Colonic mucosa (tissue), 4 donors: ENCODE results near the gene GFRA3. TPM values are rescaled to one million over a fixed set of nuclear protein-coding genes. Genes with fewer than 3 reads are reported as not detected.

ENCODE experiments used
- DNase-seq: peaks from one replicate; pipeline ENCODE4 v3.0.0-alpha.2; 2020
- H3K27ac ChIP-seq: fragments of 200-600 bp; one replicate; pipeline ENCODE4 v1.8.0; 2021
- H3K27me3 ChIP-seq: fragments of 200-600 bp; one replicate; pipeline ENCODE4 v1.8.0; 2021
- H3K36me3 ChIP-seq: fragments of 200-600 bp; one replicate; pipeline ENCODE4 v1.8.0; 2021
- H3K4me1 ChIP-seq: fragments of 200-600 bp; one replicate; pipeline ENCODE4 v1.8.0; 2021; ENCODE audit warnings: mild to moderate bottlenecking
- H3K4me3 ChIP-seq: fragments of 200-600 bp; one replicate; pipeline ENCODE4 v1.8.0; 2021
- H3K9ac ChIP-seq, 2 donors: one replicate each; pipeline ENCODE4 v1.7.0; 2013; ENCODE audit warnings: control low read depth in 2 of 2, low read depth in 2 of 2, low read length in 2 of 2
- H3K9me3 ChIP-seq: fragments of 200-600 bp; one replicate; pipeline ENCODE4 v1.8.0; 2021
- intact Hi-C: fragments of 100-400 bp; cut with DNase I; formaldehyde crosslinking; loops from one replicate; pipeline ENCODE4 v1.14.1; 2022
- total RNA-seq, 2 donors: library from RNA; stranded (reverse); fragmentation: NEBNext Ultra II Directional in 1 of 2; extraction: Animal tissue kit (Norgen Biotek cat#: 25700) in 1 of 2; gene quantifications; one replicate each; pipeline ENCODE4 v1.2.1, GENCODE V29; 2021
- TF ChIP-seq, protein P1 (sequence below): fragments of 200-600 bp; IDR thresholded peaks from one replicate; pipeline ENCODE4 v1.8.0; 2022; ENCODE audit warnings: antibody characterized with exemption, mild to moderate bottlenecking
- donor health status: healthy.
- donor health status: DM: no; HTN: no; CAD: no.
- donor health status: DM: no; HTN: no; CAD: no.

The GFRA3 gene
- total RNA-seq, 2 donors from 2014 or later = 0.72 to 1.8 TPM

DNA sequence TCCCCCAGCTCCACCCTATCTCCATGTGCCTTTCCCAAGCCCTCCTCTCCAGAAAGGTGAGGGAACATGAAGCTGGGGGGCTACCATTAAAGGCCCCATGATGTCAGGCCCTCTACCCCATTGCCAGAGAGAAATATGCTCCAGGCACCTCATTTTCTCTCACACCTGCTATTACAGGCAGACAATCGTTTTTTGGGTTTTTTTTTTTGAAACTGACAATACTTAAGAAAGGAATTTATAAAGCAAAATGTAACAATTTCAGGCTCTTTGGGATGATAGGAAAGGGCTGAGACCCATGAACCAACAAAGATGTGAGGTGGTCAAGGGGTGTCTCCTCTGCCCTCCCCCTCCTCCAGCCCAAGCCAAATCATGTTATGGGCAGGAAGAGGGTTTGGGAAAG lies 1.5 kb upstream of the GFRA3 start:
- H3K4me1 ChIP-seq = no peaks in the 10 kb centered on the region
- H3K9me3 ChIP-seq = no peaks in the 10 kb centered on the region
- intact Hi-C loops = no loop called here
- H3K9ac ChIP-seq = no peak overlapping the region
- no peak for DNase-seq
- H3K36me3 ChIP-seq = no peaks in the 10 kb centered on the region
- peaks cover 12% of the 10 kb centered on the region for H3K27me3 ChIP-seq
- TF ChIP-seq, protein P1, sequence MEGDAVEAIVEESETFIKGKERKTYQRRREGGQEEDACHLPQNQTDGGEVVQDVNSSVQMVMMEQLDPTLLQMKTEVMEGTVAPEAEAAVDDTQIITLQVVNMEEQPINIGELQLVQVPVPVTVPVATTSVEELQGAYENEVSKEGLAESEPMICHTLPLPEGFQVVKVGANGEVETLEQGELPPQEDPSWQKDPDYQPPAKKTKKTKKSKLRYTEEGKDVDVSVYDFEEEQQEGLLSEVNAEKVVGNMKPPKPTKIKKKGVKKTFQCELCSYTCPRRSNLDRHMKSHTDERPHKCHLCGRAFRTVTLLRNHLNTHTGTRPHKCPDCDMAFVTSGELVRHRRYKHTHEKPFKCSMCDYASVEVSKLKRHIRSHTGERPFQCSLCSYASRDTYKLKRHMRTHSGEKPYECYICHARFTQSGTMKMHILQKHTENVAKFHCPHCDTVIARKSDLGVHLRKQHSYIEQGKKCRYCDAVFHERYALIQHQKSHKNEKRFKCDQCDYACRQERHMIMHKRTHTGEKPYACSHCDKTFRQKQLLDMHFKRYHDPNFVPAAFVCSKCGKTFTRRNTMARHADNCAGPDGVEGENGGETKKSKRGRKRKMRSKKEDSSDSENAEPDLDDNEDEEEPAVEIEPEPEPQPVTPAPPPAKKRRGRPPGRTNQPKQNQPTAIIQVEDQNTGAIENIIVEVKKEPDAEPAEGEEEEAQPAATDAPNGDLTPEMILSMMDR = no peak
- H3K27ac ChIP-seq = no peak overlapping the region
- H3K4me3 ChIP-seq = no peak overlapping the region

DNA sequence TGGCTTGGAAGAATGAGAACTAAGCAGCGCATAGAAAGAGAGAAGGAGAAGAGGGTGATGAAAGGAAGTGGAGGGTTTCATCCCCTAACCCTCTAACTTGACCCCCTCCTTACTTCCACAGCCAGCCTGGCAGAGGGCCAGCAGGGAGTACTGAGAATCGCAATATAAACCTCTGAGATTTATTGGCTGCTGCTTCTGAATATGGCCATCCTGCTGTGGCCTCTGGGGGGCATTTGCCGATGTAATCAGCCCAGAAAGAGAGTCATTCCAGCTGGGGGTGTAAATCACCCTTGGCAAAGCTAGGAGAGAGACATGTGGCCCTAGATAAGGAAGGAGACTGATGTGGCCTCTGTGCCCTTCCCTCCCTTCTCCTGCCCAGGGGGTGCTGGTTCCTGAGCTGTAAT lies 960 bp upstream of the GFRA3 start:
- intact Hi-C loops = no loop called here
- Histone ChIP-seq H3K4me3 (no peak overlapping the region), H3K27me3 (peaks cover 12% of the 10 kb centered on the region), H3K9me3 (no peaks in the 10 kb centered on the region), H3K36me3 (no peaks in the 10 kb centered on the region), H3K27ac (no peak overlapping the region), H3K9ac (no peak overlapping the region), H3K4me1 (no peaks in the 10 kb centered on the region)
- TF ChIP-seq, protein P1 = no peak
- DNase-seq = no peak

DNA sequence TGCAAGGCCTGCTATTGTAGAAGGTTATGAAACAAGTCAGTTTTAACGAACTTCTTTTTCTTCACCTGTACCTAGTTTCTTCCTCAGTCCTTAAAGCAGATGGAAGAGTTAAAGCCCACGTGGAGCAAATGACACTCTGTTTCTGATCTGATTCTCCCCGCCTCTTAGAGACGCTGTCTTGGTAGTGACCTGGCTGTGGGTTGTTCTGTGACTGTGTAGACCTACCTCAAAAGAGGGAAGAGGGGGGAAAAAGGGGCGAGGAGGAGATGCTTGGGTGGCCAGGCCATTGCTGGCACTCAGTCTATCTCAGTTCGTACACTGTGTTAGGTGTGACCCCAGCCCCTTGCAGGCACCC lies 610 bp downstream of the GFRA3 start:
- H3K27ac ChIP-seq = no peak overlapping the region
- DNase-seq = no peak
- intact Hi-C loops = no loop called here
- H3K27me3 ChIP-seq = peaks cover 12% of the 10 kb centered on the region
- TF ChIP-seq, protein P1 = no peak
- no peaks in the 10 kb centered on the region for H3K4me1 ChIP-seq
- H3K9me3 ChIP-seq = no peaks in the 10 kb centered on the region
- H3K9ac ChIP-seq = no peak overlapping the region
- peak overlapping the region; percentile 31 for H3K4me3 ChIP-seq
- no peaks in the 10 kb centered on the region for H3K36me3 ChIP-seq

DNA sequence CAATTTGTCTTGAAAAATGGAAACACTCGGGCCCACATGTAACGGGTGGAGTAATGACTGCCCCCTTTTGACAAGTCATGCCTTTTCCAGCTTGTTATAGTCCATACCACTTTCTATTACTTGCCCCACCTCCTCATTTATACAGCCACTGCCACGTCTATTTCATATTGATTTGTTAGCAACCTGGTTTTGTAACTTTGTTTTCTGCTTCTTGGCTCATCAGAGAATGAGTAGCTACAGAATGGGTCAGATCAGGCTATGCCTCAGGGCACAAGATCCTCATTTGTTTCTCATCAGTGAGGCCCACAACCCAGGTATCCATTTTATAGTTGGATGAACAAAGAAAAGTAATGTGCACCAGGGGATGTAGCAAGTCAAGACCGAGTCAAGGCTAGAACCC lies 1.7 kb downstream of the GFRA3 start:
- intact Hi-C loops = no loop called here

DNA sequence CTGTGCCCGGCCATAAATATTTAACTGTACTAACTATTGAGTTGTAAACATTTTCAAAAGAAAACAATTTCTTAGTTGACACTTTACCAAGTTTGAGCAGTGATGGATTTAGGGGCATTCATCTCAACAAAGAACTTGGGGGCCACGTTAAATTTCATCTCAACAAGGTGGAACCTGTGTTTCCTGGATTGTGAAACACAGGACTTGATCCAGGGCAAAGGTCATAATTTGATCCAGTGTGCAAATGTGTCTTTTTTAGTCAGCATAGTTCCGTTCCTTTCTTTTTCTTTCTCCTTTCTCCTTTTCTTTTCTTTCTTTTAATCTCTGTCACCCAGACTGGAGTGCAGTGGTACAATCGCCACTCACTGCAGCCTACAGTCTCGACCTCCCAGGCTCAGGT lies 3.1 kb downstream of the GFRA3 start:
- TF ChIP-seq, protein P1 = no peak
- H3K27me3 ChIP-seq = peaks cover 12% of the 10 kb centered on the region
- H3K36me3 ChIP-seq = no peaks in the 10 kb centered on the region
- H3K4me1 ChIP-seq = no peaks in the 10 kb centered on the region
- H3K9me3 ChIP-seq = no peaks in the 10 kb centered on the region
- no peak overlapping the region for H3K9ac ChIP-seq
- H3K4me3 ChIP-seq = no peak overlapping the region
- no peak for DNase-seq
- intact Hi-C loops = no loop called here
- no peak overlapping the region for H3K27ac ChIP-seq

More for the DNA sequence above, 1.7 kb downstream of the GFRA3 start:
- Histone ChIP-seq H3K27me3 (peaks cover 12% of the 10 kb centered on the region), H3K4me1 (no peaks in the 10 kb centered on the region), H3K4me3 (no peak overlapping the region), H3K27ac (no peak overlapping the region), H3K9me3 (no peaks in the 10 kb centered on the region), H3K9ac (no peak overlapping the region), H3K36me3 (no peaks in the 10 kb centered on the region)
- TF ChIP-seq, protein P1 = no peak
- no peak for DNase-seq

DNA sequence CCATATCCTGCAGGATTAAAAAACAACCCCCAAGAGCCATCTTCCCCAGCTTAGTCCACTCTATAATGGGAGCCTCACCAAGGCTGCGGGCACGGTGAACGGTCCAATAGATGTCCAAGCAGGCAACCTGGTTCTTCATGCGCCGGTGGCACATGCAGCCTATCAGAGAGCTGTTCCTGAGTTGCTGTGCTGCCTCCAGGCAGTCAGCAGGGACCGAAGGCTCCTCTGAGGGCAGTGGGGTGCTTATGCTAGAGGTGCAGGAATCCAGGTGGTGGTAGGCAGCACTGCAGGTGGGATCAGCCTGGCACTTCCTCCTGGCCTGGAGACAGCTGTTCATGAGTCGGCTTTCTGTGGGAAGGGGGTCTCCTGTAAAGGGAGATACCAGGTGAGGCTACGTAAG lies 10.2 kb downstream of the GFRA3 start:
- no peak overlapping the region for H3K27ac ChIP-seq
- H3K36me3 ChIP-seq = no peaks in the 10 kb centered on the region
- no peaks in the 10 kb centered on the region for H3K4me1 ChIP-seq
- intact Hi-C loops = no loop called here
- no peak overlapping the region for H3K4me3 ChIP-seq
- no peaks in the 10 kb centered on the region for H3K27me3 ChIP-seq
- DNase-seq = no peak
- no peaks in the 10 kb centered on the region for H3K9me3 ChIP-seq
- no peak overlapping the region for H3K9ac ChIP-seq
- TF ChIP-seq, protein P1 = no peak
